LNCAP (cell line): ENCODE results near the gene MTF2.

ENCODE experiments used
- TF ChIP-seq, protein P1 (sequence below): fragments of 450-650 bp; IDR thresholded peaks from 2 replicates; pipeline ENCODE4 v1.5.1; 2017; ENCODE audit warnings: mild to moderate bottlenecking

The MTF2 gene

DNA sequence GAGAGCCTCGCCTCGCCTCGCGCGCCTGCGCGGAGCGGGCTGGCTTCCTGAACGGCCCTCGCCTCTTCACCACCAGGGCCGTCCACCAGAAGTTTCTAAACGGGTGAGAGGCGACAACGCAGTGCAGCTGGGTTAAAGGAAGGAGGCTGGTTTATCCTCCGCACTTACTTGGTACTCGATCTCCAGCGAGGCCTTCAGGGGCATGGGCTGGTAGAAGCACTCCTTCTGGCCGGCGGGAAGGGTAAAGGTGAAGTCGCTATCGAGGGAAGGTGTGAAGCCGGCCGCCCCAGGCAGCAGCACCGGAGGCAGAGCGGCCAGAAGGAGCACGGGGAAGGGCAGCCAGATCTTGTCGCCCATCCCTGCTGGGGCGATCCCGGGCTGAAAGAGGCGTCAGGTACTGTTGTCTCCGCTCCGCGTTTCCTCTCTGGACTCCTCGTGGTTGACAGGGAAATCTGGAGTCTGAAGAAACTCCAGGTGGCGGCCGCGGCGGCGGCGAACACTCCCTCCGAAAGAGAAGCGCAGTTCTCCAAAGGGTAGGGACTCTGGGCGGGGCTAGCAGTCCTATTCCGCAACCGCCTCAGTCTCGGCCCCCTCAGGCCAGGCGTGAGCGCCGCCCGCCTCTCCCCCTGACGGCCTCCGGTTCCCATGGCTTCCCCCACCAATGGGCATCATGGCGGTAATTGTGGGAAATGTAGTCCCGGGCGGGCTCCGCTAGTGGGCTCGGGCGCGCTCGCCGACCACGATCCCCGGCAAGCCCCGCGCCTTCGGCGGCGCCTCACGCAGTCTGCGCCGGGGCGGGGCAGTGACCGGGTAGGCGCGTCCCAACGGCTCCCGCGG lies 101.0 kb downstream of the MTF2 start, which contains the start of gene TMED5:
Gene TMED5 (minus strand): TSS at position 528 of the 837 bp plus-strand sequence. CDS start 171 bp downstream, at position 357.
- TF ChIP-seq, protein P1, sequence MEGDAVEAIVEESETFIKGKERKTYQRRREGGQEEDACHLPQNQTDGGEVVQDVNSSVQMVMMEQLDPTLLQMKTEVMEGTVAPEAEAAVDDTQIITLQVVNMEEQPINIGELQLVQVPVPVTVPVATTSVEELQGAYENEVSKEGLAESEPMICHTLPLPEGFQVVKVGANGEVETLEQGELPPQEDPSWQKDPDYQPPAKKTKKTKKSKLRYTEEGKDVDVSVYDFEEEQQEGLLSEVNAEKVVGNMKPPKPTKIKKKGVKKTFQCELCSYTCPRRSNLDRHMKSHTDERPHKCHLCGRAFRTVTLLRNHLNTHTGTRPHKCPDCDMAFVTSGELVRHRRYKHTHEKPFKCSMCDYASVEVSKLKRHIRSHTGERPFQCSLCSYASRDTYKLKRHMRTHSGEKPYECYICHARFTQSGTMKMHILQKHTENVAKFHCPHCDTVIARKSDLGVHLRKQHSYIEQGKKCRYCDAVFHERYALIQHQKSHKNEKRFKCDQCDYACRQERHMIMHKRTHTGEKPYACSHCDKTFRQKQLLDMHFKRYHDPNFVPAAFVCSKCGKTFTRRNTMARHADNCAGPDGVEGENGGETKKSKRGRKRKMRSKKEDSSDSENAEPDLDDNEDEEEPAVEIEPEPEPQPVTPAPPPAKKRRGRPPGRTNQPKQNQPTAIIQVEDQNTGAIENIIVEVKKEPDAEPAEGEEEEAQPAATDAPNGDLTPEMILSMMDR: 0 out of 2 replicates have a peak, but pooled peaks have one; percentile 8

GRCh38 chr1:93180723-93181613 lies 101.9 kb downstream of the MTF2 start, which contains the start of gene CCDC18:
TSS of gene CCDC18 (plus strand) at chr1:93180724. CDS start at chr1:93183362, 2,638 bp downstream.
- TF ChIP-seq, protein P1: no peak

DNA sequence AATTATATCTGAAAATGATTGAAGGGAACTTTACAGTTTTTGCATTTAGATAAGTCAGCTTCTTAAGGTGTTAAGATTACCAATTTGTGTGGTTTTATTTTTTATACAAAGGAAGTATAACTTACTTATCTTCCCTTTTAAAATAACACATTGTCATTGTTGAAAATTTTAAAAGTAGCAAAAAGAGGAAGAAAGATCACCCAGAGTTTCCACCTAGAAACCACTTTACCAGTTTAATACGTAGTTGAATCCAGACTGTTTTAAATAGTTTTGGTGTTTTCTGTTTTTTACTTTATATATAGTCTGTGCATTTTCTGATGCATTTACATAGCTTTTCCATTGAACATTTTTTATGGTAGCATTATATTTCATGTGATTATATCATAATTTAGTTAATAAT lies 107.6 kb downstream of the MTF2 start:
- TF ChIP-seq, protein P1: no peak
